Stomach (tissue), 9 donors: ENCODE results near the gene INPP4B. TPM values are rescaled to one million over a fixed set of nuclear protein-coding genes. Genes with fewer than 3 reads are reported as not detected.

Experiments used
- DNase-seq, 2 donors: peaks; one replicate each; pipeline versions ENCODE4 v3.0.0 to v3.0.0-alpha.2; 2013 to 2019
- H3K27ac ChIP-seq, 5 donors: fragments of 200-600 bp in 4 of 5; sonication (generic) in 4 of 5; one replicate each; pipeline ENCODE4 v1.5.1; 2013 to 2019; ENCODE audit warnings: mild to moderate bottlenecking in 1 of 5, moderate library complexity in 1 of 5
- H3K27me3 ChIP-seq, 3 donors: fragments of 200-600 bp; sonication (generic); one replicate each; pipeline ENCODE4 v1.5.1; 2017 to 2019; ENCODE audit warnings: mixed run types in 1 of 3
- H3K36me3 ChIP-seq, 4 donors: fragments of 200-600 bp; sonication (generic); 1 replicate in 3 of 4; 2 replicates in 1 of 4; pipeline ENCODE4 v1.5.1; 2016 to 2019
- H3K4me1 ChIP-seq, 4 donors: fragments of 200-600 bp; sonication (generic); one replicate each; pipeline ENCODE4 v1.5.1; 2016 to 2019
- H3K4me3 ChIP-seq, 4 donors: fragments of 200-600 bp; sonication (generic) in 3 of 4; one replicate each; pipeline ENCODE4 v1.5.1; 2016 to 2019; ENCODE audit warnings: mild to moderate bottlenecking in 1 of 4
- H3K9me3 ChIP-seq, 4 donors: fragments of 200-600 bp; sonication (generic); one replicate each; pipeline ENCODE4 v1.5.1; 2016 to 2019
- CTCF ChIP-seq, 7 experiments: fragments of 450-650 bp in 4 of 7; fragments of 200-600 bp in 3 of 7; sonication (generic) in 3 of 7; IDR thresholded peaks; one replicate each; pipeline ENCODE4 v1.5.1; 2016 to 2019; ENCODE audit warnings: antibody characterized with exemption in 7 of 7, control low read depth in 2 of 7, mild to moderate bottlenecking in 1 of 7
- EP300 ChIP-seq: sonication (generic); formaldehyde crosslinking; IDR thresholded peaks from one replicate; pipeline ENCODE4 v1.6.1; 2017; ENCODE audit warnings: antibody characterized with exemption
- POLR2A ChIP-seq, 4 donors: fragments of 450-650 bp; IDR thresholded peaks; one replicate each; pipeline ENCODE4 v1.6.1; 2016; ENCODE audit warnings: antibody characterized with exemption in 4 of 4, control low read depth in 2 of 4, mild to moderate bottlenecking in 1 of 4, moderate library complexity in 1 of 4
- POLR2AphosphoS5 ChIP-seq, 3 donors: sonication (generic); formaldehyde crosslinking; IDR thresholded peaks; one replicate each; pipeline ENCODE4 v1.6.1; 2016; ENCODE audit warnings: antibody characterized with exemption in 3 of 3
- WGBS, 5 donors: extraction: QIAGEN DNeasy Blood & Tissue Kit in 3 of 5; methylation state at CpG; one replicate each; pipeline versions ENCODE4 v1.1.5 to v1.1.7; 2013 to 2018; 5-methylcytosine and 5-hydroxymethylcytosine counted together
- intact Hi-C: fragments of 100-400 bp; cut with DNase I; formaldehyde crosslinking; loops from one replicate; pipeline ENCODE4 v1.15.1; 2023; ENCODE audit warnings: low total_unique reads
- polyA plus RNA-seq, 3 donors: library from polyadenylated mRNA; stranded (reverse); fragments of 200-250 nt; gene quantifications; one replicate each; pipeline ENCODE4 v1.2.3, GENCODE V29; 2013
- total RNA-seq, 5 donors: library from RNA; depleted of rRNA; stranded (reverse); fragments of >200 nt; gene quantifications; one replicate each; pipeline versions ENCODE4 v1.1.0 to v1.2.3, GENCODE V29; 2014 to 2016
- donor health status: healthy with polysubstance abuse.
- donor health status: Bipolar disorder and iron deficiency.
- donor health status: healthy.

Gene INPP4B
- total and polyA plus RNA-seq, 8 donors = 1.4 to 96.9 (median 11.7) TPM

GRCh38 chr4:142583708-142584107, 262.4 kb downstream of the INPP4B start:
- no peak for DNase-seq
- Histone ChIP-seq H3K27ac (no peak overlapping the region), H3K4me1 (no peaks in the 10 kb centered on the region), H3K27me3 (no peaks in the 10 kb centered on the region), H3K9me3 (no peaks in the 10 kb centered on the region), H3K36me3 (no peaks in the 10 kb centered on the region), H3K4me3 (no peak overlapping the region)
- WGBS, 5 donors = 95 to 100% (median 98%) methylated on average over 1 of the region's 1 CpG
- intact Hi-C loops = no loop called here
- TF ChIP-seq POLR2AphosphoS5 (IDR thresholded peaks at IDR 0.05) (no peak), CTCF (IDR thresholded peaks at IDR 0.05) (no peak), EP300 (no peak), POLR2A (IDR thresholded peaks at IDR 0.05) (no peak)

GRCh38 chr4:142582340-142582739, 263.8 kb downstream of the INPP4B start:
- Histone ChIP-seq H3K36me3 (no peaks in the 10 kb centered on the region), H3K9me3 (no peaks in the 10 kb centered on the region), H3K4me1 (no peaks in the 10 kb centered on the region), H3K27ac (no peak overlapping the region), H3K4me3 (no peak overlapping the region), H3K27me3 (no peaks in the 10 kb centered on the region)
- WGBS, 5 donors = 67 to 81% (median 80%) methylated on average over 1 of the region's 1 CpG
- intact Hi-C loops = no loop called here
- DNase-seq = no peak
- TF ChIP-seq POLR2A (IDR thresholded peaks at IDR 0.05) (no peak), POLR2AphosphoS5 (IDR thresholded peaks at IDR 0.05) (no peak), CTCF (IDR thresholded peaks at IDR 0.05) (no peak), EP300 (no peak)

- TF ChIP-seq CTCF (IDR thresholded peaks at IDR 0.05) (no peak), POLR2AphosphoS5 (IDR thresholded peaks at IDR 0.05) (no peak), POLR2A (IDR thresholded peaks at IDR 0.05) (no peak), EP300 (no peak)
- Histone ChIP-seq H3K4me1 (no peaks in the 10 kb centered on the region), H3K4me3 (no peak overlapping the region), H3K27ac (no peak overlapping the region), H3K27me3 (no peaks in the 10 kb centered on the region), H3K9me3 (no peaks in the 10 kb centered on the region), H3K36me3 (no peaks in the 10 kb centered on the region)
- intact Hi-C loops = no loop called here
- DNase-seq = no peak
- 91 to 100% (median 93%) methylated on average over 1 of the region's 1 CpG for WGBS, 5 donors
Measured at GRCh38 chr4:142581881-142582280, 264.2 kb downstream of the INPP4B start.

- H3K4me3 ChIP-seq = no peak overlapping the region
- H3K27ac ChIP-seq = no peak overlapping the region
- no peaks in the 10 kb centered on the region for H3K27me3 ChIP-seq
- no peak for DNase-seq
- intact Hi-C loops = no loop called here
- H3K36me3 ChIP-seq = no peaks in the 10 kb centered on the region
- 37 to 57% (median 54%) methylated on average over 2 of the region's 2 CpGs for WGBS, 5 donors
- H3K9me3 ChIP-seq = no peaks in the 10 kb centered on the region
- TF ChIP-seq CTCF (IDR thresholded peaks at IDR 0.05) = no peak
- no peak for TF ChIP-seq POLR2A (IDR thresholded peaks at IDR 0.05)
- TF ChIP-seq POLR2AphosphoS5 (IDR thresholded peaks at IDR 0.05) = no peak
- TF ChIP-seq EP300 = no peak
- H3K4me1 ChIP-seq = no peaks in the 10 kb centered on the region
Measured at GRCh38 chr4:142579443-142579842, 266.7 kb downstream of the INPP4B start.
